GM11168 (cell line): ENCODE measurements around the gene ZNF205.
"Not testable (repeated sequence)": the region's sequence is repeated elsewhere in the genome, so short reads cannot be mapped to it uniquely, and the experiment has no call there.

Source experiments
- in situ Hi-C: fragments of 300-500 bp; cut with MboI; formaldehyde crosslinking; loops from one replicate; pipeline ENCODE4 v1.12.0; 2022; ENCODE audit warnings: low sequenced_read_pairs; ENCODE audit not compliant: unreplicated experiment

ZNF205 gene

DNA sequence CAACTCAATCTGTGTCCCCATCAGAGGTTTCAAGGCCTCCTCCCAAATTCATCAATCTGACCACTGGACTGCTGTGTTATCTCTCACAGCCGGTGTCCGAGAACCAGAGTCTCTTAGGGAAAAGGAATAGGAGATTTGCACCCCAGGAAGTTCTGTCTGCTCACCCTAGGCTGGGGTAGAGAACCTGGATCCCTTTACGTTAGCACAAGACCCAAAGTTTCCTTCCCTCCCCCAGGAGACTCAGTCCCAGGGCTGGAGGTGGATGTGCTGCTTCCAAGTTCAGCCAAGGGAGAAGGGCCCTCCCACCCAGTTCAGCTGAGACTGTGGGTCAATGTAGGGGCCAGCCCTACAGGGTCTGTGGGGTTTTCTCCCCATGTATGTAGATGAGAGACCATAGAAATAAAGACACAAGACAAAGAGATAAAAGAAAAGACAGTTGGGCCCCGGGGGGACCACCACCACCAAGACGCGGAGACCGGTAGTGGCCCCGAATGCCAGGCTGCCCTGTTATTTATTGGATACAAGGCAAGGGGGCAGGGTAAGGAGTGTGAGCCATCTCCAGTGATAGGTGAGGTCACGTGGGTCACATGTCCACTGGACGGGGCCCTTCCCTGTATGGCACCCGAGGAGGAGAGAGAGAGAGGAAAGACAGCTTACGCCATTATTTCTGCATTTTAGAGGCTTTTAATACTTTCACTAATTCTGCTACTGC, 52.9 kb downstream of the ZNF205 start:
- in situ Hi-C loops: no loop called here

DNA sequence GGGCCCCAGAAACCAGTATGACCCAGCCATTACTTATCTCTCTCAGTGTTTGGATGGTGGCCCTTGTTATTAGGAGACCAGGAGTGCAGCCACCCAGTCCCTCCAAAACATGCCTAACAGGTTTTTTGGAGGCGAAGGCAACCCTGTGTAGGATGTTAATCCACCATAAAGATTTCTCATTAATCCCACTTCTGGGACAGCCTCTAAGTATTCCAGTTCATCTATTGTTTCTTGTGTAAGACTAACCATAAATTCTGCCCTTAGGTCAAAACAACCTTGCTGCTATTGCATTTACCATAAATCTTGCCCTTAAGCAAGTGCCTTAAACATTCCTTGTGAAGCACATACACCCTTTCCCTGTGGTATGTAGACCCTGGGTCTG, 54.1 kb downstream of the ZNF205 start:
- in situ Hi-C loops: no loop called here

DNA sequence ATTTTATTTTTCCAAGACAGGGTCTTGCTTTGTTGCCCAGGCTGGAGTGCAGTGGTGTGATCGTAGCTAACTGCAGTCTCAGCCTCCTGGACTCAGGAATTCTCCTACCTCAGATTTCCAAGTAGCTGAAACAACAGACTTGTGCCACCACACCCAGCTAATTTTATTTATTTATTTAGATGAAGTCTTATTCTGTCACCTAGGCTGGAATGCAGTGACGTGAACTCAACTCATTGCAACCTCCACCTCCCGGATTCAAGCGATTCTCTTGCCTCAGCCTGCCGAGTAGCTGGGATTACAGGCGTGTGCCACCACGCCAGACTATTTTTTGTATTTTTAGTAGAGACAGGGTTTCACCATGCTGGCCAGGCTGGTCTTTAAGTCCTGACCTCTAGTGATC, 56.3 kb downstream of the ZNF205 start:
- in situ Hi-C loops: not testable (repeated sequence)
